HG02981 (cell line): Measurements from ENCODE around the gene HGD.

ENCODE experiments used
- ATAC-seq: cut with Tn5 transposase; IDR thresholded peaks from one replicate; pipeline ENCODE4 v1.9.1; 2021; ENCODE audit warnings: mild to moderate bottlenecking, moderate library complexity; ENCODE audit not compliant: unreplicated experiment

HGD gene

DNA sequence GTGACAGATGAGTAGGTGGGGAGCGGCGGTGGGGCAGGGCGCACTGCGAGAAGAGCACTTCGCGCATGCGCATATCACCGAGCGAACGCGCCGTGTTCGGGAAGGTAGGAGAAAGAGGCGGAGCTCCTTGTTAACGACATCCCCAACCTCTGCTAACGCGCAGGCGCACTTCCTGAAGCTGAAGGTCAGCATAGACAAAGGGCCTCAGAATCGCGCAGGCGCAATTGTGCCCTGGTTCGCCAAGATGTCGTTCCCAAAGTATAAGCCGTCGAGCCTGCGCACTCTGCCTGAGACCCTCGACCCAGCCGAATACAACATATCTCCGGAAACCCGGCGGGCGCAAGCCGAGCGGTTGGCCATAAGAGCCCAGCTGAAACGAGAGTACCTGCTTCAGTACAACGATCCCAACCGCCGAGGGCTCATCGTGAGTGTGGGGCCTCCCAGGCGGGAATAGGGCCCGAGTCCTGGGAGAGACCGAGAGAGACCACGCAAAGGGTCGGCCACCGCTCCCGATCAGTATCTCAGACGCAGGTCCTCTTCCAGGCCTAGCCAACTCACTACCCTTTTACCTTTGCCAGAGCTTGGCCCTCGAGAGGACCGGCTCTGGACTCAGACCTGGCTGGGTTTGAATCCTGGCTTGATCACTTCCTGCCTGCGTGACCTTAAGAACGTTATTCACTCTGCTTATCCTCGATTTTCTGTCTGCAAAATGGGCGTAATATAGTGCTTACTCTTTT, 85.8 kb downstream of the HGD start, which contains the start of gene NDUFB4:
Gene NDUFB4 (plus strand): TSS at position 221 of the 737 bp plus-strand sequence. CDS start 24 bp downstream, at position 245.
- peak; percentile 94 for ATAC-seq

DNA sequence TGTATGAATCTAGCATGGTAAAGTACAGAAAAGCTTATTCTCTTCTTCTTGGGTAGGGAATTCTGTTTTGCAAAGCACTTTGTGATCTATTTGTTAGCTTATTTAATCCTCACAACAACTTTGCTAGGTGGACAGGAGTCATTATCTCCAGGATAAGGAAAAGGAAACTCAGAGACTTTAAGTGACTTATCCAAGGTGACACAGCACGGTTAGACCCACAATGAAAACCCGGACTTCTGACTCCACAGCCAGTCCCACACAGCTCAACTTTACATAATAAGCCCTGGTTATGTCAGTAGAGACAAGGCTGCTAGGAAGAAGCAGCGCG, 86.3 kb downstream of the HGD start:
- ATAC-seq = no peak

GRCh38 chr3:120587332-120587975, 94.6 kb downstream of the HGD start:
- no peak for ATAC-seq
